ENCODE measurements around the gene PIP5K1A. TPM values are rescaled to one million over a fixed set of nuclear protein-coding genes. Genes with fewer than 3 reads are reported as not detected.

Gene PIP5K1A
- total and polyA plus RNA-seq, 12 donors: 28.8 to 61.7 (median 46.5) TPM

GRCh38 chr1:151265446-151266236 lies 67.3 kb downstream of the PIP5K1A start:
- Histone ChIP-seq H3K36me3 (replicated peaks in 1 of 2) (peaks cover 0 to 70% of the 10 kb centered on the region in 2 donors), H3K9me3 (replicated peaks in 1 of 3) (no peaks in the 10 kb centered on the region), H3K27ac (no peak overlapping the region), H3K27me3 (no peaks in the 10 kb centered on the region), H3K4me3 (no peak overlapping the region), H3K4me1 (replicated peaks in 1 of 2) (peaks cover 0 to 3% of the 10 kb centered on the region in 2 donors)
- DNase-seq: no peak
- intact Hi-C loops (cut with DNase I): no loop called here
- TF ChIP-seq POLR2A (IDR thresholded peaks at IDR 0.05): no peak
- no peak for TF ChIP-seq CTCF (IDR thresholded peaks at IDR 0.05)
- 85 to 90% (median 86%) methylated on average over 13 to 14 of the region's 14 CpGs for WGBS, 4 donors

GRCh38 chr1:151266315-151266714 lies 68.0 kb downstream of the PIP5K1A start:
- Histone ChIP-seq H3K36me3 (replicated peaks in 1 of 2) (peaks cover 0 to 70% of the 10 kb centered on the region in 2 donors), H3K27me3 (no peaks in the 10 kb centered on the region), H3K4me3 (no peak overlapping the region), H3K27ac (no peak overlapping the region), H3K4me1 (replicated peaks in 1 of 2) (peaks cover 0 to 5% of the 10 kb centered on the region in 2 donors), H3K9me3 (replicated peaks in 1 of 3) (no peaks in the 10 kb centered on the region)
- intact Hi-C loops (cut with DNase I): no loop called here
- TF ChIP-seq CTCF (IDR thresholded peaks at IDR 0.05): no peak
- TF ChIP-seq POLR2A (IDR thresholded peaks at IDR 0.05): no peak
- WGBS, 4 donors: 71 to 93% (median 86%) methylated on average over 2 to 3 of the region's 3 CpGs
- no peak for DNase-seq

GRCh38 chr1:151266821-151267220 lies 68.5 kb downstream of the PIP5K1A start:
- Histone ChIP-seq H3K36me3 (replicated peaks in 1 of 2) (peaks cover 0 to 70% of the 10 kb centered on the region in 2 donors), H3K4me3 (no peak overlapping the region), H3K4me1 (replicated peaks in 1 of 2) (peaks cover under 1 to 10% of the 10 kb centered on the region in 2 donors), H3K9me3 (replicated peaks in 1 of 3) (no peaks in the 10 kb centered on the region), H3K27me3 (no peaks in the 10 kb centered on the region), H3K27ac (no peak overlapping the region)
- TF ChIP-seq CTCF (IDR thresholded peaks at IDR 0.05) (no peak), POLR2A (IDR thresholded peaks at IDR 0.05) (no peak)
- WGBS, 4 donors: 71 to 82% (median 78%) methylated on average over 8 of the region's 8 CpGs
- intact Hi-C loops (cut with DNase I): no loop called here
- no peak for DNase-seq

- no peaks in the 10 kb centered on the region for H3K9me3 ChIP-seq (replicated peaks in 1 of 3)
- DNase-seq: peak in 5 of 7 donors; percentile 41 to 69 (median 66)
- TF ChIP-seq POLR2A (IDR thresholded peaks at IDR 0.05) (peak in 1 of 2 donors; percentile 14), CTCF (IDR thresholded peaks at IDR 0.05) (no peak)
- H3K4me3 ChIP-seq: no peak overlapping the region
- intact Hi-C loops (cut with DNase I): no loop called here
- H3K27me3 ChIP-seq: no peaks in the 10 kb centered on the region
- peak overlapping the region in 4 of 5 donors; percentile 1 to 37 (median 5) for H3K27ac ChIP-seq
- H3K4me1 ChIP-seq (replicated peaks in 1 of 2): peaks cover 2 to 12% of the 10 kb centered on the region in 2 donors
- WGBS, 4 donors: 38 to 56% (median 46%) methylated on average over 4 of the region's 4 CpGs
- peaks cover 0 to 61% of the 10 kb centered on the region in 2 donors for H3K36me3 ChIP-seq (replicated peaks in 1 of 2)
Observed at GRCh38 chr1:151267760-151268159, 69.4 kb downstream of the PIP5K1A start.

Data from adrenal gland (tissue), 12 donors.